ENCODE data around the gene FAS.

Gene FAS

GRCh38 chr10:89053555-89053954, 63.0 kb downstream of the FAS start:
- Mint-ChIP-seq H3K9me3 (no peaks in the 10 kb centered on the region), H3K36me3 (no peaks in the 10 kb centered on the region), H3K27me3 (peaks cover 7% of the 10 kb centered on the region), H3K4me1 (no peaks in the 10 kb centered on the region), H3K4me3 (no peak overlapping the region), H3K27ac (no peak overlapping the region)
- CTCF ChIA-PET = no interaction called here
- DNase-seq = no peak

GRCh38 chr10:89055159-89055558, 64.6 kb downstream of the FAS start:
- no peak overlapping the region for H3K27ac Mint-ChIP-seq
- no peak overlapping the region for H3K4me3 Mint-ChIP-seq
- CTCF ChIA-PET = interaction anchor here (1.3 to 1.5 kb wide), 2 partner anchors 26 to 161 kb away, joined by 3 to 4 read pairs; no protein-coding TSS in a partner anchor
- H3K9me3 Mint-ChIP-seq = no peaks in the 10 kb centered on the region
- no peaks in the 10 kb centered on the region for H3K4me1 Mint-ChIP-seq
- H3K27me3 Mint-ChIP-seq = peaks cover 7% of the 10 kb centered on the region
- DNase-seq = no peak
- no peaks in the 10 kb centered on the region for H3K36me3 Mint-ChIP-seq

GRCh38 chr10:89062861-89063260, 72.3 kb downstream of the FAS start:
- no peak for DNase-seq
- no peaks in the 10 kb centered on the region for H3K4me1 Mint-ChIP-seq
- no peak overlapping the region for H3K27ac Mint-ChIP-seq
- H3K4me3 Mint-ChIP-seq = no peak overlapping the region
- H3K36me3 Mint-ChIP-seq = no peaks in the 10 kb centered on the region
- CTCF ChIA-PET = interaction anchor here (1.6 kb wide), 1 partner anchor 33 kb away, joined by 3 read pairs; no protein-coding TSS in a partner anchor
- peaks cover 14% of the 10 kb centered on the region for H3K27me3 Mint-ChIP-seq
- H3K9me3 Mint-ChIP-seq = no peaks in the 10 kb centered on the region

- Mint-ChIP-seq H3K4me1 (no peaks in the 10 kb centered on the region), H3K4me3 (no peak overlapping the region), H3K9me3 (no peaks in the 10 kb centered on the region), H3K27me3 (peaks cover 19% of the 10 kb centered on the region), H3K27ac (no peak overlapping the region), H3K36me3 (no peaks in the 10 kb centered on the region)
- CTCF ChIA-PET = interaction anchor here (1.6 kb wide), 1 partner anchor 34 kb away, joined by 3 read pairs; no protein-coding TSS in a partner anchor
- no peak for DNase-seq
These were observed 72.9 kb downstream of the FAS start for GRCh38 chr10:89063465-89063864.

- DNase-seq = no peak
- Mint-ChIP-seq H3K4me1 (no peaks in the 10 kb centered on the region), H3K9me3 (no peaks in the 10 kb centered on the region), H3K4me3 (no peak overlapping the region), H3K27me3 (peaks cover 21% of the 10 kb centered on the region), H3K27ac (no peak overlapping the region), H3K36me3 (no peaks in the 10 kb centered on the region)
- CTCF ChIA-PET = no interaction called here
These were observed 74.2 kb downstream of the FAS start for GRCh38 chr10:89064748-89065147.

Measured in activated naive CD4-positive, alpha-beta T cell treated with anti-CD3 and anti-CD28 coated beads, Interleukin-2, amount 10 ng/mL, durations not matched to agents 7 days and 5 days (primary cell).